OCI-LY7 (cell line): ENCODE results near the gene H1-8. TPM values are rescaled to one million over a fixed set of nuclear protein-coding genes. Genes with fewer than 3 reads are reported as not detected.

ENCODE experiments used
- BruUV-seq: library from RNA; stranded (reverse); fragments of 400-500 nt; replicated peaks from 2 replicates; lab custom pipeline; 2021; lab: Mats Ljungman, UMichigan
- CTCF ChIA-PET: fragments of 300-600 bp; sonication (Branson Sonifier 250); formaldehyde crosslinking; loops from one replicate; lab custom pipeline; 2022; ENCODE audit warnings: antibody characterized with exemption; ENCODE audit not compliant: unreplicated experiment; lab: Charles Lee
- POLR2A ChIA-PET: fragments of 300-600 bp; sonication (Branson Sonifier 250); formaldehyde crosslinking; loops from one replicate; lab custom pipeline; 2022; ENCODE audit warnings: antibody characterized with exemption; lab: Charles Lee
- DNase-seq: peaks from one replicate; pipeline ENCODE4 v3.0.0-alpha.2; 2015; ENCODE audit warnings: low spot score
- H2AFZ ChIP-seq: fragments of 200-600 bp; sonication (generic), shearing (Covaris generic); 2 replicates; pipeline ENCODE4 v1.6.1; 2014; ENCODE audit warnings: mild to moderate bottlenecking, antibody characterized with exemption, low read length, moderate library complexity
- H3K27ac ChIP-seq: fragments of 200-600 bp; sonication (generic); 2 replicates; pipeline ENCODE4 v1.5.1; 2014; ENCODE audit warnings: mixed run types, low read depth, mild to moderate bottlenecking, moderate library complexity, low read length, inconsistent platforms; ENCODE audit not compliant: poor library complexity, severe bottlenecking
- H3K36me3 ChIP-seq: fragments of 200-600 bp; sonication (generic); 2 replicates; pipeline ENCODE4 v1.6.1; 2014; ENCODE audit warnings: mild to moderate bottlenecking, antibody characterized with exemption, low read length, moderate library complexity, mixed read lengths; ENCODE audit not compliant: insufficient read depth
- H3K4me1 ChIP-seq: fragments of 200-600 bp; sonication (generic); 2 replicates; pipeline ENCODE4 v1.5.1; 2014; ENCODE audit warnings: mild to moderate bottlenecking, low read length; ENCODE audit not compliant: insufficient read depth, poor library complexity, severe bottlenecking
- H3K4me2 ChIP-seq: fragments of 200-600 bp; sonication (generic); 2 replicates; pipeline ENCODE4 v1.6.1; 2014; ENCODE audit warnings: mild to moderate bottlenecking, low read length
- H3K4me3 ChIP-seq: fragments of 200-600 bp; sonication (generic); 2 replicates; pipeline ENCODE4 v1.5.1; 2014; ENCODE audit warnings: mild to moderate bottlenecking, low read depth, low read length; ENCODE audit not compliant: poor library complexity, severe bottlenecking
- H3K79me2 ChIP-seq: fragments of 200-600 bp; sonication (generic); 2 replicates; pipeline ENCODE4 v1.6.1; 2016; ENCODE audit warnings: low read depth, mild to moderate bottlenecking, low read length, moderate library complexity, mixed read lengths; ENCODE audit not compliant: insufficient read depth
- H3K9me2 ChIP-seq: fragments of 200-600 bp; sonication (generic); 2 replicates; pipeline ENCODE4 v1.6.1; 2016; ENCODE audit warnings: mild to moderate bottlenecking, low read length, mixed read lengths; ENCODE audit not compliant: insufficient read depth
- H3K9me3 ChIP-seq: fragments of 200-600 bp; sonication (generic); 2 replicates; pipeline ENCODE4 v1.6.1; 2014; ENCODE audit warnings: mild to moderate bottlenecking, mixed run types, low read length, mixed read lengths
- H4K20me1 ChIP-seq: fragments of 200-600 bp; sonication (generic); 2 replicates; pipeline ENCODE4 v1.6.1; 2014; ENCODE audit warnings: mild to moderate bottlenecking, antibody characterized with exemption, low read length, moderate library complexity, mixed read lengths; ENCODE audit not compliant: insufficient read depth
- EZH2phosphoT487 ChIP-seq: fragments of 200-600 bp; sonication (generic); IDR thresholded peaks from 2 replicates; pipeline ENCODE4 v1.6.1; 2018; ENCODE audit warnings: low read depth, borderline replicate concordance, mild to moderate bottlenecking, mixed run types, antibody characterized with exemption, low read length, moderate library complexity, mixed read lengths
- intact Hi-C: fragments of 100-400 bp; cut with micrococcal nuclease; formaldehyde crosslinking; loops from one replicate; pipeline ENCODE4 v1.10.0; 2022; ENCODE audit not compliant: unreplicated experiment
- total RNA-seq, 2 experiments: library from RNA; depleted of rRNA in 1 of 2; stranded (reverse); fragments of >200 nt in 1 of 2; shearing (Covaris generic) in 1 of 2; gene quantifications; 2 replicates each; pipeline ENCODE4 v1.2.3, GENCODE V29; 2014 to 2022
- TF ChIP-seq, protein P1 (sequence below): fragments of 200-600 bp; sonication (generic); conservative IDR thresholded peaks from 2 replicates; pipeline ENCODE4 v1.5.1; 2014; ENCODE audit warnings: mild to moderate bottlenecking, antibody characterized with exemption, low read length, moderate library complexity, mixed read lengths

Gene H1-8
- total RNA-seq, 2 experiments from 2014 or later: not detected

DNA sequence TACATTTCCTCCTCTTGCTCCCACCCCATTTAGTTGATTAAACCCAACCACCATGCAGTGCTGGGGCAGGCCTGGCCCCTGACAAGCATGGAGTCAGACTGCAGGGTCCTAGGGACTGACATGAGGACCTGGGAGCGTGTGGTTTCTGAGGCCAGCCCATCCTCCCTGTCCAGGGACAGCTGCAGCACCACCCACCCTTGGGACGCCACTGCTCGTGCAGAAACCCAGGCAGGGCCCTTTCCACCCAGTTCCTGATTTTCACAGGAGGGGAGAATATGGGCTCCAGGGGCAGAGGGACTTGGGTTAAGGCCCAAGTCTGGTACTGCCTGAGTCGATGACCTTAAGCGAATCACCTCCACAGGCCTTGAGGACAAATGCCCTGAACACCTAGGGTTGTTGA, 39.8 kb downstream of the H1-8 start:
- Histone ChIP-seq H3K4me3 (no peak overlapping the region), H3K4me1 (peaks cover 26% of the 10 kb centered on the region), H3K79me2 (no peaks in the 10 kb centered on the region), H3K36me3 (no peaks in the 10 kb centered on the region), H3K4me2 (no peak overlapping the region), H4K20me1 (no peaks in the 10 kb centered on the region), H3K27ac (no peak overlapping the region), H3K9me2 (no peaks in the 10 kb centered on the region), H2AFZ (no peak overlapping the region), H3K9me3 (no peaks in the 10 kb centered on the region)
- BruUV-seq: no TSS peak
- CTCF ChIA-PET: no interaction called here
- POLR2A ChIA-PET: interaction anchor here (0.6 kb wide), 1 partner anchor 76 kb away, joined by 3 read pairs; no protein-coding TSS in a partner anchor
- DNase-seq: no peak
- TF ChIP-seq, protein P1, sequence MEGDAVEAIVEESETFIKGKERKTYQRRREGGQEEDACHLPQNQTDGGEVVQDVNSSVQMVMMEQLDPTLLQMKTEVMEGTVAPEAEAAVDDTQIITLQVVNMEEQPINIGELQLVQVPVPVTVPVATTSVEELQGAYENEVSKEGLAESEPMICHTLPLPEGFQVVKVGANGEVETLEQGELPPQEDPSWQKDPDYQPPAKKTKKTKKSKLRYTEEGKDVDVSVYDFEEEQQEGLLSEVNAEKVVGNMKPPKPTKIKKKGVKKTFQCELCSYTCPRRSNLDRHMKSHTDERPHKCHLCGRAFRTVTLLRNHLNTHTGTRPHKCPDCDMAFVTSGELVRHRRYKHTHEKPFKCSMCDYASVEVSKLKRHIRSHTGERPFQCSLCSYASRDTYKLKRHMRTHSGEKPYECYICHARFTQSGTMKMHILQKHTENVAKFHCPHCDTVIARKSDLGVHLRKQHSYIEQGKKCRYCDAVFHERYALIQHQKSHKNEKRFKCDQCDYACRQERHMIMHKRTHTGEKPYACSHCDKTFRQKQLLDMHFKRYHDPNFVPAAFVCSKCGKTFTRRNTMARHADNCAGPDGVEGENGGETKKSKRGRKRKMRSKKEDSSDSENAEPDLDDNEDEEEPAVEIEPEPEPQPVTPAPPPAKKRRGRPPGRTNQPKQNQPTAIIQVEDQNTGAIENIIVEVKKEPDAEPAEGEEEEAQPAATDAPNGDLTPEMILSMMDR: no peak
- no peak for TF ChIP-seq EZH2phosphoT487
- intact Hi-C loops: no loop called here

DNA sequence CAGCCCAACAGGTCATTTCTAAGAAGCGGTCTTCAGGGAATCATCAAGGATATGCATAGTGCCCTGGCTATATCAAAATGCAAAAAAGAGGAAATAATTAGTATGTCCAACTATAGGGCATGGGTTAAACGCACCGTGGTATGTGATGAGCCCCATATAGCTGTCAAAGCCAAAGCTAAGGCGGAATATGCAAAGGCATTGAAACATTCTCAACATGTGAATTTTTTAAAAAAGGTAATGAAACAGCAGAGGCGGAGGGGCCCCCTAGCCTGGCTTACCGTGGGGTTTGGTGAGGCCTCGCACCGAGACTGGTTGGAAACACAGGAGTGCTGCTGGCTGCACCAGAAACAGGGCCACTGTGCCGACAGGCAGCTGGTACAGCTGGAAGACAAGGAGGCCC, 40.3 kb downstream of the H1-8 start:
- Histone ChIP-seq H3K79me2 (no peaks in the 10 kb centered on the region), H2AFZ (0 out of 2 replicates have a peak overlapping the region, but pooled peaks have one; percentile 4), H3K36me3 (no peaks in the 10 kb centered on the region), H3K4me2 (no peak overlapping the region), H3K27ac (no peak overlapping the region), H3K9me3 (no peaks in the 10 kb centered on the region), H3K9me2 (no peaks in the 10 kb centered on the region), H3K4me3 (no peak overlapping the region), H4K20me1 (no peaks in the 10 kb centered on the region), H3K4me1 (peaks cover 21% of the 10 kb centered on the region)
- DNase-seq: no peak
- ChIA-PET CTCF (no interaction called here), POLR2A (no interaction called here)
- intact Hi-C loops: no loop called here
- TF ChIP-seq EZH2phosphoT487: no peak
- TF ChIP-seq, protein P1: no peak
- no TSS peak for BruUV-seq

DNA sequence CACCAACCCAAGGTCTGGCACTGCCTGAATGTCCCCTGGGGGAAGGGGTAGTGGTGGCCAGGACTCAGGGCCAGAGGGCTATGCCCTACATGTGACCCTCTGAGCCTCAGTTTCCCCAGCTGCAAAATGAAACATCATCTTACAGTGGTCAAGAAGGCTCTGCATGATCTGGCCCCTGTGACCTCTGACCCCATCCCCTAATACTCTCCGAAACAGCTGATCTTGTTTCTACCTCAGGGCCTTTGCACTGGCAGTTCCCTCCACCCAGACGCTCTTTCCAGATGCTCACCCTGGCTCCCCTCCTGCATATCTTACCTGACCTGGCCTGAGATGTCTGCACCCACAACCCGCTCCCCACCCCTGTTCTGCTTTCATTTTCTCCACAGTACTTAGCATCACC, 41.7 kb downstream of the H1-8 start:
- H3K79me2 ChIP-seq: no peaks in the 10 kb centered on the region
- no peak overlapping the region for H2AFZ ChIP-seq
- intact Hi-C loops: no loop called here
- no peaks in the 10 kb centered on the region for H3K9me3 ChIP-seq
- no peak overlapping the region for H3K27ac ChIP-seq
- H3K4me2 ChIP-seq: no peak overlapping the region
- H4K20me1 ChIP-seq: no peaks in the 10 kb centered on the region
- H3K4me1 ChIP-seq: peaks cover 13% of the 10 kb centered on the region
- ChIA-PET POLR2A (no interaction called here), CTCF (no interaction called here)
- H3K36me3 ChIP-seq: no peaks in the 10 kb centered on the region
- no peak for DNase-seq
- no peaks in the 10 kb centered on the region for H3K9me2 ChIP-seq
- no peak overlapping the region for H3K4me3 ChIP-seq
- TF ChIP-seq, protein P1: no peak
- TF ChIP-seq EZH2phosphoT487: no peak
- no TSS peak for BruUV-seq
